ENCODE results near the gene ADAM8. TPM values are rescaled to one million over a fixed set of nuclear protein-coding genes. Genes with fewer than 3 reads are reported as not detected.
"Not testable (repeated sequence)": the region's sequence is repeated elsewhere in the genome, so short reads cannot be mapped to it uniquely, and the experiment has no call there.

The ADAM8 gene
- total and polyA plus RNA-seq, 2 of the 8 experiments (the other 6 are each of a cell fraction or from before 2014, with no cell fraction given), result 4.6 TPM

- TF ChIP-seq ATF3 (IDR thresholded peaks at IDR 0.05; ENCODE audit: insufficient read depth, low read depth, low read length) (no peak), TAF7 (optimal IDR thresholded peaks at IDR 0.05; ENCODE audit: borderline replicate concordance, low read depth, low read length) (no peak), ATF2 (IDR thresholded peaks at IDR 0.05; ENCODE audit: low read length) (no peak), EZH2 (IDR thresholded peaks at IDR 0.05; ENCODE audit: low read depth, low read length, severe bottlenecking) (no peak), KDM5A (IDR thresholded peaks at IDR 0.05; ENCODE audit: low read length) (no peak)
Observed at GRCh38 chr10:133324198-133324792, 47.6 kb upstream of the ADAM8 start (continued).

- H3K4me3 ChIP-seq (ENCODE audit: extremely low read depth in 1 of 4, insufficient read depth in 2 of 4, low read depth in 3 of 4, low read length in 4 of 4); DNase-seq (ENCODE audit: low read depth in 1 of 2, low spot score in 2 of 2); CTCF ChIA-PET (ENCODE audit: partially characterized antibody); H2AK5ac ChIP-seq (ENCODE audit: low read depth, low read length); FAIRE-seq; H3K14ac ChIP-seq (ENCODE audit: insufficient read length); H2AFZ ChIP-seq (ENCODE audit: low read length); H3K9me3 ChIP-seq (ENCODE audit: insufficient read depth in 2 of 2, low read depth in 1 of 2, low read length in 1 of 2); H3K27ac ChIP-seq (ENCODE audit: low read depth, low read length); H4K5ac ChIP-seq (ENCODE audit: insufficient read length, low read depth, low read length); H3K18ac ChIP-seq (ENCODE audit: extremely low read depth, low read length); H3K36me3 ChIP-seq (ENCODE audit: control insufficient read depth in 2 of 4, insufficient read depth in 4 of 4, low read length in 3 of 4); H3K23me2 ChIP-seq (ENCODE audit: low read depth, low read length); H4K20me1 ChIP-seq (replicated peaks in 1 of 2; ENCODE audit: control insufficient read depth in 1 of 2, insufficient read depth in 2 of 2, low read length in 2 of 2); H3K56ac ChIP-seq (replicated peaks; ENCODE audit: insufficient read length, low read depth, low read length); H4K91ac ChIP-seq (replicated peaks; ENCODE audit: insufficient read length, low read length); H2BK20ac ChIP-seq (ENCODE audit: low read length); H2BK5ac ChIP-seq (ENCODE audit: low read depth, low read length); H3K79me2 ChIP-seq (ENCODE audit: control insufficient read depth in 1 of 2, insufficient read depth in 2 of 2, low read length in 2 of 2); H2BK12ac ChIP-seq (ENCODE audit: low read depth, low read length); H4K8ac ChIP-seq (ENCODE audit: extremely low read depth, insufficient read depth, low read length); H3K4ac ChIP-seq (replicated peaks; ENCODE audit: insufficient read length, low read depth, low read length); H3K9ac ChIP-seq (replicated peaks in 1 of 4; ENCODE audit: extremely low read depth in 1 of 4, low read depth in 3 of 4, low read length in 3 of 4); H3K4me2 ChIP-seq (ENCODE audit: insufficient read depth in 1 of 2, low read depth in 2 of 2, low read length in 2 of 2); H2BK15ac ChIP-seq (ENCODE audit: low read length); H3K23ac ChIP-seq (ENCODE audit: insufficient read length); H2BK120ac ChIP-seq (replicated peaks; ENCODE audit: low read depth, low read length); H3K79me1 ChIP-seq (ENCODE audit: low read depth, low read length): not testable (repeated sequence)
- POLR2A ChIA-PET (ENCODE audit: partially characterized antibody), result interaction anchor here (0.6 kb wide), 1 partner anchor 12 kb away, joined by 7 read pairs; no protein-coding TSS in a partner anchor
- WGBS, 2 experiments (ENCODE audit: extremely low coverage in 1 of 2, insufficient coverage in 1 of 2, insufficient read length in 1 of 2, insufficient replicate concordance in 2 of 2, low coverage in 1 of 2, low lambda C conversion rate in 2 of 2, missing lambda C conversion rate in 1 of 2), result 85% methylated on average over 12 of the region's 14 CpGs; no CpG with 5 or more reads in 1 of the 2 experiments
- peaks cover 14 to 33% (median 28%) of the 10 kb centered on the region in 4 experiments for H3K27me3 ChIP-seq (replicated peaks in 1 of 4; ENCODE audit: control insufficient read depth in 3 of 4, extremely low read depth in 1 of 4, insufficient read depth in 3 of 4, low read length in 3 of 4)
- peaks cover 0 to 20% (median 6%) of the 10 kb centered on the region in 4 experiments; a peak in 6 of 7 replicates for H3K4me1 ChIP-seq (replicated peaks in 1 of 4; ENCODE audit: control insufficient read depth in 3 of 4, insufficient read depth in 4 of 4, low read length in 3 of 4)
Observed at GRCh38 chr10:133322064-133322709, 45.5 kb upstream of the ADAM8 start.
